ENCODE measurements around the gene LHX1.

LHX1 gene

GRCh38 chr17:36945140-36945539 lies 7.9 kb downstream of the LHX1 start (continued):
- TF ChIP-seq ZFP3 (CRISPR knock-in tag; IDR thresholded peaks at IDR 0.05) (no peak), ZNF565 (CRISPR knock-in tag; conservative IDR thresholded peaks at IDR 0.05; ENCODE audit: low read depth) (no peak), TCF4 (CRISPR knock-in tag; IDR thresholded peaks at IDR 0.05; ENCODE audit: borderline replicate concordance) (no peak), BACH2 (CRISPR knock-in tag; IDR thresholded peaks at IDR 0.05; ENCODE audit: borderline replicate concordance) (no peak)

GRCh38 chr17:36945959-36946725 lies 8.9 kb downstream of the LHX1 start:
- no peak for ATAC-seq
- TF ChIP-seq TSHZ2 (CRISPR knock-in tag; IDR thresholded peaks at IDR 0.05) (no peak), POU6F1 (CRISPR knock-in tag; IDR thresholded peaks at IDR 0.05; ENCODE audit: borderline replicate concordance, low read depth) (no peak), TOX (CRISPR knock-in tag; IDR thresholded peaks at IDR 0.05; ENCODE audit: borderline replicate concordance) (no peak), GLIS3 (CRISPR knock-in tag; IDR thresholded peaks at IDR 0.05) (no peak), ZFP3 (CRISPR knock-in tag; IDR thresholded peaks at IDR 0.05) (no peak), ESRRG (CRISPR knock-in tag; IDR thresholded peaks at IDR 0.05) (no peak), TCF4 (CRISPR knock-in tag; IDR thresholded peaks at IDR 0.05; ENCODE audit: borderline replicate concordance) (no peak), ARNTL (CRISPR knock-in tag; IDR thresholded peaks at IDR 0.05; ENCODE audit: borderline replicate concordance, low read depth) (no peak), OSR1 (CRISPR knock-in tag; IDR thresholded peaks at IDR 0.05) (no peak)

- TF ChIP-seq TCF4 (CRISPR knock-in tag; IDR thresholded peaks at IDR 0.05; ENCODE audit: borderline replicate concordance) (no peak), GLIS3 (CRISPR knock-in tag; IDR thresholded peaks at IDR 0.05) (no peak), TOX (CRISPR knock-in tag; IDR thresholded peaks at IDR 0.05; ENCODE audit: borderline replicate concordance) (no peak), POU6F1 (CRISPR knock-in tag; IDR thresholded peaks at IDR 0.05; ENCODE audit: borderline replicate concordance, low read depth) (no peak)
- no peak for ATAC-seq
Observed at GRCh38 chr17:36946726-36947091, 9.4 kb downstream of the LHX1 start.

- peak; percentile 61 for ATAC-seq
- TF ChIP-seq ZNF565 (CRISPR knock-in tag; conservative IDR thresholded peaks at IDR 0.05; ENCODE audit: low read depth) (no peak), ZC3H10 (CRISPR knock-in tag; IDR thresholded peaks at IDR 0.05) (no peak), PPARA (CRISPR knock-in tag; IDR thresholded peaks at IDR 0.05; ENCODE audit: borderline replicate concordance) (no peak), TSHZ2 (CRISPR knock-in tag; IDR thresholded peaks at IDR 0.05) (no peak)
Observed at GRCh38 chr17:36947922-36948716, 10.8 kb downstream of the LHX1 start.
